ENCODE data around the gene NFIA.

The NFIA gene

DNA sequence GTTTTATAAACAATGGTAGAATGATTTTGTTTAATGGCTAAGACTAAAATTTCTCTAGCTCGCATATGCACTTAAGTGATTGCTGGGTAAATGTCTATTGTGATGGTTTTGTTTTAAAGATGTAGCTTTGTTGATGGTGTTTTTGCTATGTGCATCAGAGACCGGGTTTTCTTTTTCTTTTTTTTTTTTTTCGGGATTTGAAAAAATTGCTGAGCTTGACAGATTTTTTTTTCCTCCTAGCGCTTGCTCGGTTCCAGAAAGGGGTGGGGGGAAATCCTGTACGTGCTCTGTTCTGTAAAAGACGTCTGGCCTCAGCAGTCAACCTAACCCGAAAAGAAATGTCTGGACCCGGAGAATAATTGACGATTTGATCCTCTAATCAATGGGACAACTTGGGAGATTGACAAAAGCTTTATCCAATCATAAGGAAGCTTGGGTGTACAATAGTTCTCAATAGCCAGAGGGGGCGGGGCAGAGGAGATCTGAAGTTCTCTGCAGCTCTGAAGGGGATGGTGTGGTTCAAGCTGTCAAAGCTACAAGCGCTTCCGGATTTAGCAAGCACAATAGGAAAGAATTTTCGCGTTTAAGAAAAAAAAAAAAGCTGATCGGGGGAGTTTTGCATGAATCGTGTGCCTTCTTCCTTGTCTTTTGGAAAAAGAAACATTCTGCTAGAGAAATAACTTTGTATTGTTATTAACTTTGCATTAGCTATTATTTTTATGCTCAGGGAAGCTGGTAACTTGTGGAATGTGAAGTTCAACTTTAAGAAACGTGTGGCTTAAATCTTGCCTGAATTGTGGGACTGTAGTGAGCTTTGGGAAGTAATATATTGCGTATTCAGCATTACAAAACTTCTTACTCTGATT is 4.5 kb upstream of the NFIA start:
- Histone ChIP-seq H3K27ac (ENCODE audit: extremely low read depth, low read depth, low read length) (peak overlapping the region; percentile 86), H3K36me3 (ENCODE audit: control insufficient read depth in 2 of 2, insufficient read depth in 1 of 2, low read length in 2 of 2) (no peaks in the 10 kb centered on the region), H3K4me3 (ENCODE audit: low read depth, low read length) (peak overlapping the region; percentile 56), H3K9me3 (ENCODE audit: control insufficient read depth, insufficient read depth, low read depth, low read length) (no peaks in the 10 kb centered on the region), H3K4me1 (ENCODE audit: control insufficient read depth, insufficient read depth, low read length) (peaks cover 21% of the 10 kb centered on the region)
- ChIA-PET CTCF (interaction anchor here (0.6 to 2.5 kb wide), 7 partner anchors 9 to 560 kb away, joined by 3 to 25 read pairs (median 4); no protein-coding TSS in a partner anchor), POLR2A (interaction anchor here (0.6 to 4.1 kb wide), 9 partner anchors 11 to 365 kb away, joined by 3 to 31 read pairs (median 4); no protein-coding TSS in a partner anchor)
- TF ChIP-seq ZBTB17 (tag by site-specific recombination; IDR thresholded peaks at IDR 0.05) (peak; percentile 71), KLF10 (tag by site-specific recombination; IDR thresholded peaks at IDR 0.05) (peak; percentile 51; the same call in 1 of the 2 replicates), ZNF2 (tag by site-specific recombination; IDR thresholded peaks at IDR 0.05) (peak; percentile 71), ZNF202 (tag by site-specific recombination; IDR thresholded peaks at IDR 0.05; ENCODE audit: borderline replicate concordance) (no peak), ZNF350 (tag by site-specific recombination; IDR thresholded peaks at IDR 0.05) (peak; percentile 81), ZSCAN4 (tag by site-specific recombination; IDR thresholded peaks at IDR 0.05) (0 out of 2 replicates have a peak, but pooled peaks have one; percentile 17), ZNF654 (tag by site-specific recombination; IDR thresholded peaks at IDR 0.05; ENCODE audit: low read depth) (0 out of 2 replicates have a peak, but pooled peaks have one; percentile 7), ZNF701 (tag by site-specific recombination; IDR thresholded peaks at IDR 0.05) (no peak), ZNF426 (tag by site-specific recombination; IDR thresholded peaks at IDR 0.05) (no peak), SP3 (tag by site-specific recombination; IDR thresholded peaks at IDR 0.05) (peak; percentile 69), SCRT1 (tag by site-specific recombination; IDR thresholded peaks at IDR 0.05; ENCODE audit: borderline replicate concordance) (peak; percentile 52; the same call in 1 of the 2 replicates), ZNF600 (tag by site-specific recombination; IDR thresholded peaks at IDR 0.05) (peak; percentile 52), SP2 (tag by site-specific recombination; IDR thresholded peaks at IDR 0.05) (peak; percentile 94), ZSCAN30 (tag by site-specific recombination; IDR thresholded peaks at IDR 0.05) (0 out of 2 replicates have a peak, but pooled peaks have one; percentile 27), ZNF449 (tag by site-specific recombination; IDR thresholded peaks at IDR 0.05) (0 out of 2 replicates have a peak, but pooled peaks have one; percentile 7), ZNF184 (tag by site-specific recombination; IDR thresholded peaks at IDR 0.05) (no peak), ZNF561 (tag by site-specific recombination; IDR thresholded peaks at IDR 0.05; ENCODE audit: borderline replicate concordance) (0 out of 2 replicates have a peak, but pooled peaks have one; percentile 22), ZNF501 (tag by site-specific recombination; IDR thresholded peaks at IDR 0.05) (no peak), FEZF1 (tag by site-specific recombination; IDR thresholded peaks at IDR 0.05) (0 out of 2 replicates have a peak, but pooled peaks have one; percentile 11), ZNF341 (tag by site-specific recombination; IDR thresholded peaks at IDR 0.05; ENCODE audit: low read depth) (peak; percentile 71)
- TF ChIP-seq, protein P1, sequence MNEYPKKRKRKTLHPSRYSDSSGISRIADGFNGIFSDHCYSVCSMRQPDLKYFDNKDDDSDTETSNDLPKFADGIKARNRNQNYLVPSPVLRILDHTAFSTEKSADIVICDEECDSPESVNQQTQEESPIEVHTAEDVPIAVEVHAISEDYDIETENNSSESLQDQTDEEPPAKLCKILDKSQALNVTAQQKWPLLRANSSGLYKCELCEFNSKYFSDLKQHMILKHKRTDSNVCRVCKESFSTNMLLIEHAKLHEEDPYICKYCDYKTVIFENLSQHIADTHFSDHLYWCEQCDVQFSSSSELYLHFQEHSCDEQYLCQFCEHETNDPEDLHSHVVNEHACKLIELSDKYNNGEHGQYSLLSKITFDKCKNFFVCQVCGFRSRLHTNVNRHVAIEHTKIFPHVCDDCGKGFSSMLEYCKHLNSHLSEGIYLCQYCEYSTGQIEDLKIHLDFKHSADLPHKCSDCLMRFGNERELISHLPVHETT (tag by site-specific recombination; IDR thresholded peaks at IDR 0.05): peak; percentile 32; the same call in 1 of the 2 replicates
- TF ChIP-seq, protein P2, sequence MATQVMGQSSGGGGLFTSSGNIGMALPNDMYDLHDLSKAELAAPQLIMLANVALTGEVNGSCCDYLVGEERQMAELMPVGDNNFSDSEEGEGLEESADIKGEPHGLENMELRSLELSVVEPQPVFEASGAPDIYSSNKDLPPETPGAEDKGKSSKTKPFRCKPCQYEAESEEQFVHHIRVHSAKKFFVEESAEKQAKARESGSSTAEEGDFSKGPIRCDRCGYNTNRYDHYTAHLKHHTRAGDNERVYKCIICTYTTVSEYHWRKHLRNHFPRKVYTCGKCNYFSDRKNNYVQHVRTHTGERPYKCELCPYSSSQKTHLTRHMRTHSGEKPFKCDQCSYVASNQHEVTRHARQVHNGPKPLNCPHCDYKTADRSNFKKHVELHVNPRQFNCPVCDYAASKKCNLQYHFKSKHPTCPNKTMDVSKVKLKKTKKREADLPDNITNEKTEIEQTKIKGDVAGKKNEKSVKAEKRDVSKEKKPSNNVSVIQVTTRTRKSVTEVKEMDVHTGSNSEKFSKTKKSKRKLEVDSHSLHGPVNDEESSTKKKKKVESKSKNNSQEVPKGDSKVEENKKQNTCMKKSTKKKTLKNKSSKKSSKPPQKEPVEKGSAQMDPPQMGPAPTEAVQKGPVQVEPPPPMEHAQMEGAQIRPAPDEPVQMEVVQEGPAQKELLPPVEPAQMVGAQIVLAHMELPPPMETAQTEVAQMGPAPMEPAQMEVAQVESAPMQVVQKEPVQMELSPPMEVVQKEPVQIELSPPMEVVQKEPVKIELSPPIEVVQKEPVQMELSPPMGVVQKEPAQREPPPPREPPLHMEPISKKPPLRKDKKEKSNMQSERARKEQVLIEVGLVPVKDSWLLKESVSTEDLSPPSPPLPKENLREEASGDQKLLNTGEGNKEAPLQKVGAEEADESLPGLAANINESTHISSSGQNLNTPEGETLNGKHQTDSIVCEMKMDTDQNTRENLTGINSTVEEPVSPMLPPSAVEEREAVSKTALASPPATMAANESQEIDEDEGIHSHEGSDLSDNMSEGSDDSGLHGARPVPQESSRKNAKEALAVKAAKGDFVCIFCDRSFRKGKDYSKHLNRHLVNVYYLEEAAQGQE (tag by site-specific recombination; IDR thresholded peaks at IDR 0.05): peak; percentile 6; the same call in 1 of the 2 replicates
- TF ChIP-seq, protein P3, sequence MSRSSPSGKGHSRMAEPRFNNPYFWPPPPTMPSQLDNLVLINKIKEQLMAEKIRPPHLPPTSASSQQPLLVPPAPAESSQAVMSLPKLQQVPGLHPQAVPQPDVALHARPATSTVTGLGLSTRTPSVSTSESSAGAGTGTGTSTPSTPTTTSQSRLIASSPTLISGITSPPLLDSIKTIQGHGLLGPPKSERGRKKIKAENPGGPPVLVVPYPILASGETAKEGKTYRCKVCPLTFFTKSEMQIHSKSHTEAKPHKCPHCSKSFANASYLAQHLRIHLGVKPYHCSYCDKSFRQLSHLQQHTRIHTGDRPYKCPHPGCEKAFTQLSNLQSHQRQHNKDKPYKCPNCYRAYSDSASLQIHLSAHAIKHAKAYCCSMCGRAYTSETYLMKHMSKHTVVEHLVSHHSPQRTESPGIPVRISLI (tag by site-specific recombination; IDR thresholded peaks at IDR 0.05): peak; percentile 97
- TF ChIP-seq, protein P4, sequence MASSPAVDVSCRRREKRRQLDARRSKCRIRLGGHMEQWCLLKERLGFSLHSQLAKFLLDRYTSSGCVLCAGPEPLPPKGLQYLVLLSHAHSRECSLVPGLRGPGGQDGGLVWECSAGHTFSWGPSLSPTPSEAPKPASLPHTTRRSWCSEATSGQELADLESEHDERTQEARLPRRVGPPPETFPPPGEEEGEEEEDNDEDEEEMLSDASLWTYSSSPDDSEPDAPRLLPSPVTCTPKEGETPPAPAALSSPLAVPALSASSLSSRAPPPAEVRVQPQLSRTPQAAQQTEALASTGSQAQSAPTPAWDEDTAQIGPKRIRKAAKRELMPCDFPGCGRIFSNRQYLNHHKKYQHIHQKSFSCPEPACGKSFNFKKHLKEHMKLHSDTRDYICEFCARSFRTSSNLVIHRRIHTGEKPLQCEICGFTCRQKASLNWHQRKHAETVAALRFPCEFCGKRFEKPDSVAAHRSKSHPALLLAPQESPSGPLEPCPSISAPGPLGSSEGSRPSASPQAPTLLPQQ (tag by site-specific recombination; IDR thresholded peaks at IDR 0.05): no peak

All from HEK293 (cell line).